ENCODE results near the gene DTD2.

DNA sequence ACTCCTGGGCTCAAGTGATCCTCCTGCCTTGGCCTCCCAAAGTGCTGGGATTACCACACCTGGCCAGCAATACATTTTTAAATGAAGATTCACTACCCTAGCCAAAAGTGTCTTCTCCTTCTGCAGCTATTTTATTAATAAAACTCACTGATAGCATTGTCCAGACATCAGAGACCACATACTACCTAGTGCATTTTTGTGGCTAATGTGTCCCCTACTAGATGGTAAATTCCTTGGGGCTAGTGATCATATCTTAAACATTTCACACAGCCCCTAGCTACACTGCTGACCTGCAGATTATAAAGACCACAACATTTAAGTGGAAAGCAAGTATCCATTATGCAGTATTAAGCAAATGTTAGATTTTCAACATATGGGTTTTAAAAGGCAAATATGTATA is 17.0 kb downstream of the DTD2 start:
- TF ChIP-seq CTCF (conservative IDR thresholded peaks at IDR 0.05; ENCODE audit: low read length) (no peak), EZH2phosphoT487 (IDR thresholded peaks at IDR 0.05; ENCODE audit: borderline replicate concordance) (no peak)

Data from Loucy (cell line).